GM21723 (cell line): ENCODE measurements around the gene MEA1.

Experiments used
- ATAC-seq: cut with Tn5 transposase; IDR thresholded peaks from one replicate; pipeline ENCODE4 v1.9.1; 2021; ENCODE audit warnings: mild to moderate bottlenecking, moderate library complexity; ENCODE audit not compliant: unreplicated experiment

The MEA1 gene

GRCh38 chr6:42978487-42978838 is 35.3 kb downstream of the MEA1 start:
- ATAC-seq = peak; percentile 26

GRCh38 chr6:42974919-42975505 is 38.7 kb downstream of the MEA1 start:
- ATAC-seq = no peak

GRCh38 chr6:42973926-42974325 is 39.8 kb downstream of the MEA1 start:
- no peak for ATAC-seq

- no peak for ATAC-seq
Measured at GRCh38 chr6:42971746-42972327, 41.9 kb downstream of the MEA1 start.

- no peak for ATAC-seq
Measured at GRCh38 chr6:42970871-42971612, 42.7 kb downstream of the MEA1 start.

GRCh38 chr6:42969934-42970333 is 43.8 kb downstream of the MEA1 start:
- ATAC-seq = no peak

- no peak for ATAC-seq
Measured at GRCh38 chr6:42969431-42969830, 44.3 kb downstream of the MEA1 start.

GRCh38 chr6:42968783-42969182 is 45.0 kb downstream of the MEA1 start:
- ATAC-seq = no peak

- no peak for ATAC-seq
Measured at GRCh38 chr6:42968126-42968701, 45.5 kb downstream of the MEA1 start.

- no peak for ATAC-seq
Measured at GRCh38 chr6:42967228-42967627, 46.5 kb downstream of the MEA1 start.

GRCh38 chr6:42966571-42966970 is 47.2 kb downstream of the MEA1 start:
- ATAC-seq = no peak

GRCh38 chr6:42963855-42964605 is 49.7 kb downstream of the MEA1 start:
- no peak for ATAC-seq

- no peak for ATAC-seq
Measured at GRCh38 chr6:42963179-42963854, 50.4 kb downstream of the MEA1 start.

GRCh38 chr6:42962502-42963178 is 51.1 kb downstream of the MEA1 start:
- no peak for ATAC-seq

- no peak for ATAC-seq
Measured at GRCh38 chr6:42962096-42962495, 51.6 kb downstream of the MEA1 start.
